HG03460 (cell line): Measurements from ENCODE around the gene GRIK1.

ENCODE experiments used
- ATAC-seq: cut with Tn5 transposase; IDR thresholded peaks from one replicate; pipeline ENCODE4 v1.9.1; 2021; ENCODE audit not compliant: unreplicated experiment

The GRIK1 gene

DNA sequence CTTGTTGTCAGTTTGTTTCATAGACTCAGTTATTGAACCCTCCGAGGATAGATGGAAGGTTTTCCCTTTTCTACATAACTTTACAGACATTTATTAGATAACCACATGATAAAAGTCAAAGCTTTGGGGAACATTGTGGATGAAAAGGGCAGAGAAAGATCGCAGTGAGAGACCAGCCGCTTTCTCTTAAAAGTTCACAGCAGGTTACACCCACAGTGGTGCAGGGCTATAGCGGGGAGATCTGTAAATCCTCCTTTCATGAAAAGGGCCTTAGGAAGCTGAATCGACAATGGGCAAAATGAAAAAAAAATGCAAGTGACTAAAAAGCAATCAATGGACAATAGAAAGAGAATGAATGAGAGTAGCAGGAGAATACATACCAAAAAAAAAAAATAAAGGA lies 218.6 kb downstream of the GRIK1 start:
- no peak for ATAC-seq

DNA sequence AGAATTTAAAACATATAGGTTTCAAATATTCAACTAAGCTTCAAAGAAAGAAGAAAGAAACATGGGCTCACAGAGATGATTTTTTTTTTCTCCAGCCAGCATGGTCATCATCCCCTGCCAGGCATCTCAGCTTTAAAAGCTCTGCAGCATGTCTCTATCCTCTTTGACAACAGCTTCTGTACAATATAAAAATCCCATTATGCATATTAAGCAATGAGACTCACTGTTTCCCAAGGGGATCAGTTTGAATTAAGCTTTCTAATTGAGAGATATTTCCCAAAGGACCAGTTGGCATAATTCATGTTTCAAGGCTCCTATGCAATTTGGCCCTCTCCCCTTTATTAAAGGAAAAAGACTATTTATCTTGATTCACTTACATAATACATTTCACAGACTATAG lies 220.3 kb downstream of the GRIK1 start:
- ATAC-seq, result no peak

DNA sequence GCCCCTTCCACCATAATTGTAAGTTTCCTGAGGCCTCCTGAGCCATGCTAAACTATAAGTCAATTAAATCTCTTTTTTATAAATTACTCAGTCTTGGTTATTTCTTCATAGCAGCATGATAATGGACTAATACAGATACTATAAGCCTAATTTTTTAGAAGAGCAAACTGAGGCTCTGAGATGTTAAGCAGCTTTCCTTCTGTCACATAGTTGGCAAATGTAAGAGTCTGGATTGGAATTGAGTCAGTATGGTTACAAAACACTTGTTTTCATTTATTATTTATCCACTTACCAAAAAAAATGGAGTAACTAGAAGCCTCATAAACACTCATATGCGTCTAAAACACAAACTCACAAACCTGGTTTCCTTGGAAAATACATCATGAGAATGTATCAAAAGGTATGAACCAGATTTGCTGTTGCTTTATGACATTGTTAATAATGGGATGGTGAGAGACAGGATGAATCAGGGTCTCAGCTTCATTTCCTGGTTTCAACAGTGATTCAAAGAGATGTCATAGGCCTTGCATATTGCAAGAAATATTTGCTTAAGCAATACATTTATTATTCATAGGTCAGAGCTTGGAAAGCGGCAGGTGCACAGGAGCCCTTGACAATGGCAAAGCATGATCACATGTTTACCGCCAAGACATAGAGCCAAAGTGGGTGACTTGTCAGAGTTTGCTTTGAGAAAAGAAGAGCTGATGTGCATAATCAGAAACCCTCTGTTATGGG lies 221.5 kb downstream of the GRIK1 start:
- ATAC-seq, result no peak

DNA sequence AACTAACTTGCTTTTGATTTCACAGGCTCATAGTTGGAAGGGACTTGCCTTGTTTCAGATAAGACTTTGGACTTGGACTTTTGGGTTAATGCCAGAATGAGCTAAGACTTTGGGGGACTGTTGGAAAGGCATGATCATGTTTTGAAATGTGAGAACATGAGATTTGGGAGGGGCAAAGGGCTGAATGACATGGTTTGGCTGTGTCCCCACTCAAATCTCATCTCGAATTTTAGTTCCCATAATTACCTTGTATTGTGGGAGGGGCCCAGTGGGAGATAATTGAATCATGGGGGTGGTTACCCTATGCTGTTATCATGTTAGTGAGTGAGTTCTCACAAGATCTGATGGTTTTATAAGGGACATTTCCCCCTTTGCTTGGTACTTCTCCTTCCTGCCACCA lies 222.1 kb downstream of the GRIK1 start:
- no peak for ATAC-seq

DNA sequence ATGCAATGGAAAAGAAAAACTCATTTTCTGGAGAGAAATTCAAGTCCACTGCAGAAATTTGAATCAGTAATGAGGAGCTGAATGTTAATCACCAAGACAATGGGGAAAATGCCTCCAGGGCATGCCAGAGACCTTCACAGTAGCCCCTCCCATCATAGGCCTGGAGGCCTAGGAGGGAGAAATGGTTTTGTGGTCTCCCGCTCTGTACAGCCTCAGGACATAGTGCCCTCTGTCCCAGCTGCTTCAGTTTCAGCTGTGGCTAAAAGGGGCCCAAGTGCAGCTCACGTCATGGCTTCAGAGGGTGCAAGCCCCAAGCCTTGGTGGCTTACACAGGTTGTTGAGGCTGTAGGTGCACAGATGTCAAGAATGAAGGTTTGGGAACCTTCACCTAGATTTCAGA lies 223.0 kb downstream of the GRIK1 start:
- ATAC-seq, result no peak

DNA sequence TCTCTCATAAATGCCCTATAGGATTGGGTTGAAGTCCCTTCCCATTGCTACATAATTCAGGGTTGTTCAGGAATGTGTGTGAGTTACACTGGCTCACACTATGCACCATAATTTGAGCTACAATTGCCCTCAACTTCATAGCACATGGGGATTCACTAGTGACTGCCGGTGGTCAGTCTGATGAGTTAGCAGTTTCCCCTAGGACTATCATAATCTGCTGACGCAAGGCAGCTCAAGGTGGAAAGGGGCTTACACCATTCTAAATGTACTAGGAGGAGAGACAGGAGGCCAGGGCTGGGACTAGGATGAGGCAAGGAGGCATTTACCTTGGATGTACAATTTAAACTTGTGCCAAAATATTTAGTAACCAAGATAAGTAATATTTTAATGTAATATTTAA lies 224.7 kb downstream of the GRIK1 start:
- ATAC-seq, result no peak

DNA sequence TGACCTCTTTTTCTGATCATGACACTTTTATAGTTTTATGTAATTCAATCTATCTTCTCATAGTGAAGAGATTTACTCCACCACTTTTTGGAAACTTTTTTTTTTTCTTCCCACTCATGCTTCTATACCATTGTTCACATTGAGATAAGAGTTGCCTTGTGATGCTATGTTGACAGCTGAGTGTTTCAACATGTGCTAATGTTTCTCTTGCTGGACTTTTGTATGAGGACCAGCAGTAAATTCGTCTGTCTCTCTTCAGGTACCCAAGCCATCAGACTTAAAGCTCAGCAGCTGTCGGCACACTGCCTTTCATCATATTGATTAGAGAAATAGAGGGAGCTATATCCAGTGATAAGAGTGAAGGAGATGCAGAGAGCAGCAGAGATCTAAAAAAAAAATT lies 227.0 kb downstream of the GRIK1 start:
- ATAC-seq, result no peak

DNA sequence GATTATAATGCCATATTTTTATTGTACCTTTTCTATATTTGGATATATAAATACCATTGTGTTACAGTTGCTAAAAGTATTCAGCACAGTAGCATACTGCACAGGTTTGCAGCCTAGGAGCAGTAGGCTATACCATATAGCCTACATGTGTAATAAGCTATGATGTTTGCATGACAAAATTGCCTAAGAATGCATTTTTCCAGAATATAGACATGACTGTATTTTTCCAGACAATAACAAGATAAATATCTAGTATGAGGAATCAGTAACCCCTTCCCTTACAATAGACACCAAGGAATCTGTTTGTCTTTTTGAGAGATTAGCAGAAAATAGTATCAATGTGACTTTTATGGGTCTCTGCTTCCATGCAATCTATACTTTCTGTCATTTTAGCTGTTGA lies 228.6 kb downstream of the GRIK1 start:
- no peak for ATAC-seq

DNA sequence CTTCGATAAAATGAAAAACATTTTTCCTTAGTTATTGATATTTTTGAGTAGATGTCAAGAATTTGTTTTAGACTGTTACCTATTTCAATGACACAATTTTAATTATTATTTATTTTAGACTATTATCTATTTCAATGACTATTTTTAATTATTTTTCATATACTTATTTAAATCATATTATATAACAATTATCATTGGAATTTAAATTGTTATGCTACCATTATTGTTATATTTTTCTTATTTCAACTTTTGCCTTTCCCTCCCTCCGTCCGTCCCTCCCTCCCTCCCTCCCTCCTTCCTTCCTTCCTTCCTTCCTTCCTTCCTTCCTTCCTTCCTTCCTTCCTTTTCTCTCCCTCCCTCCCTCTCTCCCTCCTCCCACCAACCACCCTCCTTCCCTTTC lies 229.3 kb downstream of the GRIK1 start:
- no peak for ATAC-seq

DNA sequence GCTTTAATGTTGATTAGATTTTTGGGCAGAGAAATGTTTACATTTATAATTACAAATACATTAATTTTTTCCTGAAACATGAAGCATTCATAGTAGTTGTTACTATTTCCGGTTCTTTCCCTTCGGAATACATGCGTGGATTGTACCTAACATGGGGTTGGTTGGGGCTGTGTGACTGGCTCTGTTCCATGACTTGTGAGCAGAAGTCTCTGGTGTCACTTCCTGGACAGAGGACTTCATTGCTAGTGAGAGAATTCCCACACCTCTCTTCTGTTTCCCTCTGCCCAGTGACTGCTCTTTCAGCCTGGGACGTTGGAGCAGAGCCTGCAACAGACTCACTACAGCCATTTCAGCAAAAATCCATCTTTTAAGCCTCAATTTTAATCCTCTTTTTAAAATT lies 231.4 kb downstream of the GRIK1 start:
- ATAC-seq, result no peak

DNA sequence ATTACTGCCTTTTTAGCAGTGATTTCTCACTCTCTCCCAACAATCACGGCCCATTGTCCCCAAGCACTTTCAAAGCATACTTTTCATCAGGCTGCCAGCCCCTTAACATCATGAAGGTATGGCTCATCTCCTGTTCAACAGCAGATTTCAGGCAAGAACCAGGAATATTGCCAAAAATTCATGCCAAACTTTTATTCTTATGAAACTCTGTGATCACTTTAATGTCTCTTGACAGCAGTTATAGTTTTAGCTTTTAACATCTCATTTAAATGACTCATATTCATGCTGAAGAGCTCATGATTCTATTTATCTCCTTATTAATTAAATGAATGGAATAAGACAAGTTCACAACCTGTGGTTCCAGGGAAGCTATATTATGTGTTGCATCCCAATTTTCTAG lies 235.1 kb downstream of the GRIK1 start:
- no peak for ATAC-seq

DNA sequence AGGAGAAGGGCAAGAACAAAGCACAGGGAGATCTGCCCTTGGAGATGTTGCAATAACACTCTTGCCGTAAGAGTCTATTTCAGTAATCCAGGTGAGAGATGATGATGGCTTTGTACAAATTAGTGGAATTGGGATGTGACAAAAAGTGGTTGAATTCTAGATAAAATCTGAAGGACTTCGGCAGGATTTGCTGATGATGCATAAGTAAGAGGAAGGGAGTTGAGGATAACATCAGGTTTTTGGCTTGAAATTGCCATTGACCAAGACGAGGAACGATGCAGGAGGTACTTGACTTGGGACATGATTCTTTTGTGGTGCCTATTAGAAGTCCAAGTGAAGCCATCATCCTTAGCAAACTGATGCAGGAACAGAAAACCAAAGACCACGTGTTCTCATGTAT lies 238.1 kb downstream of the GRIK1 start:
- ATAC-seq, result no peak

DNA sequence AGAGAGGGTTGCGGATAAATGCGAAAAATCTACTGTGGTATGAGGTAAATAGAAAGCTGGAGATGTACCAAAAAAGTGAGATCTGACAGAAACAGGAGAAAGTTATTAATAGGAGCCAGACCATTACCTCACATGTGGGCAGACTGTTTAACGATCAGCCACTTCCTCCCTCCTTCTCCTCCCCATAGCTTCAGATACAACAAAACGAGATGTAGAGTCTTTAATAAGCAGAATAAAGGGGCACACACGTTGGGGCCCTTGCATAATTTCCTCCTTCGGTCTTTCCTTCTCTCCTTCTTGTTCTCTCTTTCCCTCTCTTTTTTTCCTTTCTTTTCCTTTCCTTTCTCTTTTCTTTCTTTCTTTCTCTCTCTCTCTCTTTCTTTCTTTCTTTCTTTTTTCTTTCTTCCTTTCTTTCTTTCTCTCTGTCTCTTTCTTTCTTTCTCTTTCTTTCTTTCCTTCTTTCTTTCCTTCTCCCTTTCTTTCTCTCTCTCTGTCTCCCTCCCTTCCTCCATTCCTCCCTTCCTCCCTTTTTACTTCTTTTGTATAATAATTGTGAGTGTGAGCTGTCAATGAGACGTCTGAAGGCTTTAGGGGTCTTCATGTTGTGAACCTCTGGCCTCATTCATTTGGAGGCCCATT lies 242.1 kb downstream of the GRIK1 start:
- no peak for ATAC-seq

DNA sequence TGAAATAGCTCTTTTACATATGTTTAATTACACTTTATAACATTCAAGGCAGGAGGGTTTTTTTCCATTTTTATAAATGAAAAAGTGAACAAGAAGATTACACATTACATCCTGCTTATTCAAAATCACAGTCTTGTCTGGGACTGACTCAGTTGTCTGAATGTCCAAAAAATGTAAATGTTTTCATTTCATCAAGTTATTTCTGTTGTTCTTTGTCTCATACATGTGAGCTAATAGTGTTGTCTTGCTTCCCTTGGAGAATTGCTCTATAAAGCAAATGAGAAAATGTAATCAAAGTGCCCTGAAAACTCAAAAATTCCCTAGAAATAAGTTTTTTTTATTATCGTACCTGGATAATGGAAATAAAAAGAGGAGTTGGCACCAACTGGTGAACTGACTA lies 242.9 kb downstream of the GRIK1 start:
- no peak for ATAC-seq

DNA sequence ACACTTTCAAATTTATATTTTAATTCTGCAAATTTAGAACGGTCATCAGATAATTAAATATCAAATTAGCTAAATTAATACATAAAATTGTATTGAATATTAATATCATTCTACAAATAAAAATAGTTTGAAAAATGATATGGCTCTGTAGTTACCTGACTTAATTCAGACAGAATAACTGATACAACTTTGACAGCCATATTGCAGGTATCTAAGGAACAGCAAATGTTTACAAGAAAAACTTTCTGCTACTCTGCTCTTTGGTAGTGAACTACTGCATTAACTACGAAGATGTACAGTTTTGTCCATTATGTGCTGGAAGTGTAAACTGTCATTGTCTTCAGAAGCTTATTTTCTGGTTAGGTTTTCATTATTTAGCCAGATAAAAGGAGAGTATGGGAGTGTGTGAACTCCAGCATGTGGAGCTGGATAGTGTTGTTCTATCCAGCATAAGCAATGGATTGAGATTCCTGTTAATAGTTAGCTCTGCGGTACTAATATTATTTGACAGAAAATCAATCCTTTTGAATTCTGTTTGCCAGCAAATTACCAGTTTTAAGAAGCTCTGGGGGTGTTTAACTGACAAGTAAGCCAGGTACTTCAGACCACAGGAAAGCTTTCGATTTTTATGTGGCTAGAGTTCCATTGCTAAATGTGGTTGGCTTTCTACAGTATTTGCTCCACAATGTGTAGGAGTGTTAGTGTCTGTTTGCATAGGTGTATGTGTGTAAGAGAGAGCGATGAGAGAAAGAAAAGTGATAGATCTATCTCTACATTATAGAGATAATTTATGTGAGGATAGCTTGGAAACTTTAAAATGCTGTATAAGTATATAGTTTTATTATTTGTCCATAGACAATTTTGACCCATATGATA lies 247.9 kb downstream of the GRIK1 start:
- no peak for ATAC-seq

DNA sequence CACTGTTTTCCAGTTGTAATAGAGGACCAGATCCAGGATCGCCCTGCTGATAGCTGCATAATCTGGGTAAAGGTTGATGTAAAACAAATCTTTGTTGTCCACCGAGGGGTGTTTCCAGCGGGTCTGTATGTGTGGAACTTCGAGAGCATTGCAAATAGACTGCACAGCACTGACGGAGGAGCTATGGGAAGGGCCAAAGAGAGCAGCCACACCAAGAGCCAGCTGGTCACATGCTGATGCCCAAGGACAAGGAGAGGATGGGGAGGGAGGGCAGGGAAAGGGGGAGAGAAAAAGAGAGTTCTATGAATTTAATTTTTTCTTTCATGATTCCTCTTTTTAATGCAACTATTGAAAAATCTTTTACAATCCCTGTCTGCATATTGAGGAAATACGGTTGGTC lies 250.0 kb downstream of the GRIK1 start:
- no peak for ATAC-seq

DNA sequence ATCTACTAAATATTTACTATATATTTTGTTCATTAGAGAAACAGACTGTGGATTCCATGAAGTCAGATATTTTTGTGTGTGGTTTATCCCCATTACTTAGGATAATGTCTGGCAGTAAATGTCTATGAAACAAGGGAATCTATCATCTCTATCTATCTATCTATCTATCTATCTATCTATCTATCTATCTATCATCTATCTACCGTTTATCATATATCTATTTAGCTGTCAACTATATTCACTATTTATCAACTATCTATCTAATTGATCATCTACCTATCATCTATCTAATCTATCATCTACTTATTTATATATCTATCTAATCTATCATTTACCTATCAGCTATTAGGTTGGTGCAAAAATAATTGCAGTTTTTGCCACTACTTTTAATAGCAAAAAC lies 255.7 kb downstream of the GRIK1 start:
- no peak for ATAC-seq

DNA sequence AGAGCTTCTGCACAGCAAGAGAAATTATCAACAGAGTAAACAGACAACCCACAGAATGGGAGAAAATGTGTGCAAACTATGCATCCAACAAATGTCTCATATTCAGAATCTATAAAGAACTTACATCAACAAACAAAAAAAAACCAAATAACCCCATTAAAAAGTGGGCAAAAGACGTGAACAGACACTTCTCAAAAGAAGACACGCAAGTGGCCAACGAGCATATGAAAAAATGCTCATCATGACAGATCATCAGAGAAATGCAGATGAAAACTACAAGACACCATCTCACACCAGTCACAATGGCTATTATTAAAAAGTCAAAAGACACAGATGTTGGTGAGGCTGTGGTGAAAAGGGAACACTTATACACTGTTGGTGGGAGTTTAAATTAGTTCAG lies 257.0 kb downstream of the GRIK1 start:
- no peak for ATAC-seq

DNA sequence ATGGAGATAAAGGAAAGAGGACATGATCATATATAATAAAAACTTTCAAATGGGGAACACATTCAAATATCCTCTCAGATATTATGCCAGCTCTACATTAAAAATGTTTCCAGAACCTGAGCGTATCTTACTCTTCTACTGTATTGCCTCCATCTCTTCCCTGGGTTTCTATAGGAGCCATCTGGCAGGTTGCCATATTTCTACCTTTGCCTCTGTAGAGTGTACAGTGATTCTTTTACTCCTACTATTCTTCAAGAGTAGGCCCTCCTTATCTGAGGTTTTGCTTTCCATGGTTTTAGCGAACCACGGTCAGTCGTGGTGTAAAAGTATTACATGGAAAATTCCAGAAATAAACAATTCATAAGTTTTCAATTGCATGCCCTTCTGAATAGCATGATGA lies 259.5 kb downstream of the GRIK1 start:
- no peak for ATAC-seq

DNA sequence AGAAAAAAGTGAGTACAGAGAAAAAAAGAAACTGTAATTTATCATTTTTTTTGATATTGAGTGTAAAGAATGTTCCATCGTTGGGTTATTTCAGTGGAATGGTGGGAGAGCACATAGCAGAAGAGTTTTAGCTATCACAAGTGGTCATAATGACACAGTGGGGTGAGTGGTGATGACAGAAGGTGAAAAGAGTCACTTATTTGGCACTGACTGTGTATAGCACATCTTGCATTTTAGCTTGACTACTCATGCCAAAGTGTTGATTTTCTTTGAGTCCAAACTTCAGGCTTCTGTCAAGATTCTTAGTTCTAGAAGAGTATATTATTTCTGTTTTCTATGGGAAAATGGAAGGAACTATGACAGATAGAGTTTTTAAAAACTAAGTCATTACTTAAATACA lies 261.2 kb downstream of the GRIK1 start:
- ATAC-seq, result no peak

DNA sequence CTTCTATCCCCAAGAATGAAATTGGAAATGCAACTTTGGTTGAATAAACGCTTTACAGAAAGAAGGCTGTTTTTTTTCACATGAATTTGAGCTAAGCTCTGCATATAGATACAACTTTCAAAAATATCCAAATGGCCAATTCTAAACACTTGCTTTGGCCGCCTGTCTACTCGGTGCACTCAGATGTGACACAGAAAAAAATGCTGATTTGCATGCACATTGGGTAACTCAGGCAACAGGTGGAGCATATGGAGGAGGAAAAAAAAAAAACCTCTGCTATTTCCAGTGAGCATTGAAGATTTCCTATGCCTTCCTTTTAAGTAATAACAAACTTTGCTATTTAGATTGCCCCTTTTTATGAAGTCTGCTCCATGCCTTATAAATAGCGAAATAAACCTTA lies 262.5 kb downstream of the GRIK1 start:
- no peak for ATAC-seq

DNA sequence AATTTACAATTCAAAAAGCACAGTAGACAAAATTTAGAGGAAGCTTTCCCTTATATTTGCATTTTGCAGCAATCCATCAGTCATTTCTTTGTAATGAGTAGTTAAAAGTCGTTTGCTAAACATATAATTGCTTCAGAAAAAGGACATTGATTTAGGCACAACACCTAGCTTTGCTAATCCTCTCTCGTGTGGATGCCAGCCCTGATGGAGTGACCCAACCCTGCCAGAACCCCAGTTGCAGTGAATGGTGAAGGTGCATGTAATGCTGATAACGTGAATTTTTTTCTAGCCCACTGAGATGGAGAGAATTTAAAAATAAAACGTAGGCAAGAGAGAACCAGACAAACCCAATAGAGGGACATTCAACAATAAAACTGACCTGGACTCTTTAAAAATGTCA lies 263.4 kb downstream of the GRIK1 start:
- ATAC-seq, result no peak
